ENCODE data around the gene SPNS2. TPM values are rescaled to one million over a fixed set of nuclear protein-coding genes. Genes with fewer than 3 reads are reported as not detected.

The SPNS2 gene
- total RNA-seq, 5 donors from 2014 or later (not counting 1 experiment from before 2014, with no cell fraction given) = 0.30 to 0.75 (median 0.53) TPM

GRCh38 chr17:4543557-4544026 lies 44.9 kb downstream of the SPNS2 start:
- H3K4me3 ChIP-seq (ENCODE audit: control insufficient read depth in 1 of 2, extremely low read depth in 1 of 2, low read length in 1 of 2) = no peak overlapping the region
- Mint-ChIP-seq H3K9me3 (no peaks in the 10 kb centered on the region), H3K27me3 (no peaks in the 10 kb centered on the region), H3K4me1 (no peaks in the 10 kb centered on the region), H3K4me3 (no peak overlapping the region), H3K36me3 (peaks cover 22% of the 10 kb centered on the region), H3K27ac (no peak overlapping the region)
- H3K27me3 ChIP-seq (replicated peaks in 1 of 2; ENCODE audit: control insufficient read depth in 2 of 2, extremely low read depth in 1 of 2, insufficient read depth in 2 of 2, low read length in 1 of 2) = no peaks in the 10 kb centered on the region
- H3K27ac ChIP-seq (ENCODE audit: low read length) = no peak overlapping the region
- POLR2A ChIA-PET = no interaction called here
- H3K4me1 ChIP-seq (ENCODE audit: control insufficient read depth in 1 of 2, extremely low read depth in 1 of 2, insufficient read depth in 2 of 2, low read length in 2 of 2) = no peaks in the 10 kb centered on the region
- DNase-seq = no peak
- no peak for ATAC-seq (replicated peaks in 1 of 4)
- peaks cover 44 to 89% of the 10 kb centered on the region in 2 donors for H3K36me3 ChIP-seq (ENCODE audit: control insufficient read depth in 2 of 2, extremely low read depth in 1 of 2, insufficient read depth in 1 of 2, low read length in 1 of 2)
- CTCF ChIA-PET = no interaction called here
- H3K9me3 ChIP-seq = no peaks in the 10 kb centered on the region
- WGBS (ENCODE audit: insufficient coverage) = 87% methylated on average over 17 of the region's 19 CpGs

- no peaks in the 10 kb centered on the region for H3K4me1 Mint-ChIP-seq
- no peak overlapping the region for H3K4me3 Mint-ChIP-seq
- H3K27me3 Mint-ChIP-seq = no peaks in the 10 kb centered on the region
- H3K36me3 Mint-ChIP-seq = peaks cover 22% of the 10 kb centered on the region
- Histone ChIP-seq H3K36me3 (ENCODE audit: control insufficient read depth in 2 of 2, extremely low read depth in 1 of 2, insufficient read depth in 1 of 2, low read length in 1 of 2) (peaks cover 42 to 89% of the 10 kb centered on the region in 2 donors), H3K4me1 (ENCODE audit: control insufficient read depth in 1 of 2, extremely low read depth in 1 of 2, insufficient read depth in 2 of 2, low read length in 2 of 2) (no peaks in the 10 kb centered on the region), H3K4me3 (ENCODE audit: control insufficient read depth in 1 of 2, extremely low read depth in 1 of 2, low read length in 1 of 2) (no peak overlapping the region), H3K27me3 (replicated peaks in 1 of 2; ENCODE audit: control insufficient read depth in 2 of 2, extremely low read depth in 1 of 2, insufficient read depth in 2 of 2, low read length in 1 of 2) (no peaks in the 10 kb centered on the region), H3K27ac (ENCODE audit: low read length) (no peak overlapping the region), H3K9me3 (no peaks in the 10 kb centered on the region)
- ChIA-PET CTCF (interaction anchor here in 1 of 2 donors (0.6 kb wide), 1 partner anchor 70 kb away, joined by 4 read pairs; no protein-coding TSS in a partner anchor), POLR2A (no interaction called here)
- DNase-seq = no peak
- 95% methylated on average over 30 of the region's 37 CpGs for WGBS (ENCODE audit: insufficient coverage)
- ATAC-seq (replicated peaks in 1 of 4) = no peak
- H3K9me3 Mint-ChIP-seq = no peaks in the 10 kb centered on the region
- H3K27ac Mint-ChIP-seq = no peak overlapping the region
These were observed 45.7 kb downstream of the SPNS2 start for GRCh38 chr17:4544135-4544950.

- Mint-ChIP-seq H3K27ac (no peak overlapping the region), H3K4me1 (no peaks in the 10 kb centered on the region), H3K36me3 (peaks cover 20% of the 10 kb centered on the region), H3K9me3 (no peaks in the 10 kb centered on the region), H3K27me3 (no peaks in the 10 kb centered on the region), H3K4me3 (no peak overlapping the region)
- Histone ChIP-seq H3K9me3 (no peaks in the 10 kb centered on the region), H3K4me1 (ENCODE audit: control insufficient read depth in 1 of 2, extremely low read depth in 1 of 2, insufficient read depth in 2 of 2, low read length in 2 of 2) (no peaks in the 10 kb centered on the region), H3K27me3 (replicated peaks in 1 of 2; ENCODE audit: control insufficient read depth in 2 of 2, extremely low read depth in 1 of 2, insufficient read depth in 2 of 2, low read length in 1 of 2) (no peaks in the 10 kb centered on the region), H3K27ac (ENCODE audit: low read length) (no peak overlapping the region), H3K36me3 (ENCODE audit: control insufficient read depth in 2 of 2, extremely low read depth in 1 of 2, insufficient read depth in 1 of 2, low read length in 1 of 2) (peaks cover 38 to 92% of the 10 kb centered on the region in 2 donors), H3K4me3 (ENCODE audit: control insufficient read depth in 1 of 2, extremely low read depth in 1 of 2, low read length in 1 of 2) (no peak overlapping the region)
- CTCF ChIA-PET = no interaction called here
- 98% methylated on average over 6 of the region's 18 CpGs for WGBS (ENCODE audit: insufficient coverage)
- POLR2A ChIA-PET = no interaction called here
- no peak for ATAC-seq (replicated peaks in 1 of 4)
- DNase-seq = no peak
These were observed 46.2 kb downstream of the SPNS2 start for GRCh38 chr17:4544951-4545216.

- WGBS (ENCODE audit: insufficient coverage) = 95% methylated on average over 15 of the region's 32 CpGs
- CTCF ChIA-PET = no interaction called here
- DNase-seq (no peak), ATAC-seq (replicated peaks in 1 of 4) (no peak)
- no peaks in the 10 kb centered on the region for H3K9me3 Mint-ChIP-seq
- H3K27me3 Mint-ChIP-seq = no peaks in the 10 kb centered on the region
- Histone ChIP-seq H3K4me3 (ENCODE audit: control insufficient read depth in 1 of 2, extremely low read depth in 1 of 2, low read length in 1 of 2) (no peak overlapping the region), H3K36me3 (ENCODE audit: control insufficient read depth in 2 of 2, extremely low read depth in 1 of 2, insufficient read depth in 1 of 2, low read length in 1 of 2) (peaks cover 39 to 92% of the 10 kb centered on the region in 2 donors), H3K4me1 (ENCODE audit: control insufficient read depth in 1 of 2, extremely low read depth in 1 of 2, insufficient read depth in 2 of 2, low read length in 2 of 2) (no peaks in the 10 kb centered on the region), H3K27me3 (replicated peaks in 1 of 2; ENCODE audit: control insufficient read depth in 2 of 2, extremely low read depth in 1 of 2, insufficient read depth in 2 of 2, low read length in 1 of 2) (no peaks in the 10 kb centered on the region), H3K9me3 (no peaks in the 10 kb centered on the region), H3K27ac (ENCODE audit: low read length) (no peak overlapping the region)
- POLR2A ChIA-PET = no interaction called here
- H3K4me1 Mint-ChIP-seq = no peaks in the 10 kb centered on the region
- H3K4me3 Mint-ChIP-seq = no peak overlapping the region
- H3K36me3 Mint-ChIP-seq = peaks cover 25% of the 10 kb centered on the region
- no peak overlapping the region for H3K27ac Mint-ChIP-seq
These were observed 46.7 kb downstream of the SPNS2 start for GRCh38 chr17:4545217-4545951.

- Mint-ChIP-seq H3K36me3 (peaks cover 28% of the 10 kb centered on the region), H3K9me3 (no peaks in the 10 kb centered on the region), H3K27me3 (no peaks in the 10 kb centered on the region), H3K27ac (no peak overlapping the region), H3K4me3 (no peak overlapping the region), H3K4me1 (no peaks in the 10 kb centered on the region)
- H3K4me3 ChIP-seq (ENCODE audit: control insufficient read depth in 1 of 2, extremely low read depth in 1 of 2, low read length in 1 of 2) = no peak overlapping the region
- no peaks in the 10 kb centered on the region for H3K9me3 ChIP-seq
- no peaks in the 10 kb centered on the region for H3K4me1 ChIP-seq (ENCODE audit: control insufficient read depth in 1 of 2, extremely low read depth in 1 of 2, insufficient read depth in 2 of 2, low read length in 2 of 2)
- CTCF ChIA-PET = no interaction called here
- DNase-seq (no peak), ATAC-seq (replicated peaks in 1 of 4) (no peak)
- 96% methylated on average over 13 of the region's 17 CpGs for WGBS (ENCODE audit: insufficient coverage)
- peaks cover 40 to 93% of the 10 kb centered on the region in 2 donors for H3K36me3 ChIP-seq (ENCODE audit: control insufficient read depth in 2 of 2, extremely low read depth in 1 of 2, insufficient read depth in 1 of 2, low read length in 1 of 2)
- no peaks in the 10 kb centered on the region for H3K27me3 ChIP-seq (replicated peaks in 1 of 2; ENCODE audit: control insufficient read depth in 2 of 2, extremely low read depth in 1 of 2, insufficient read depth in 2 of 2, low read length in 1 of 2)
- POLR2A ChIA-PET = no interaction called here
- no peak overlapping the region for H3K27ac ChIP-seq (ENCODE audit: low read length)
These were observed 48.6 kb downstream of the SPNS2 start for GRCh38 chr17:4547118-4547906.

- Mint-ChIP-seq H3K4me1 (no peaks in the 10 kb centered on the region), H3K36me3 (peaks cover 26% of the 10 kb centered on the region), H3K27ac (no peak overlapping the region), H3K27me3 (no peaks in the 10 kb centered on the region), H3K4me3 (no peak overlapping the region), H3K9me3 (no peaks in the 10 kb centered on the region)
- Histone ChIP-seq H3K27me3 (replicated peaks in 1 of 2; ENCODE audit: control insufficient read depth in 2 of 2, extremely low read depth in 1 of 2, insufficient read depth in 2 of 2, low read length in 1 of 2) (no peaks in the 10 kb centered on the region), H3K4me1 (ENCODE audit: control insufficient read depth in 1 of 2, extremely low read depth in 1 of 2, insufficient read depth in 2 of 2, low read length in 2 of 2) (no peaks in the 10 kb centered on the region), H3K36me3 (ENCODE audit: control insufficient read depth in 2 of 2, extremely low read depth in 1 of 2, insufficient read depth in 1 of 2, low read length in 1 of 2) (peaks cover 39 to 91% of the 10 kb centered on the region in 2 donors), H3K9me3 (no peaks in the 10 kb centered on the region), H3K4me3 (ENCODE audit: control insufficient read depth in 1 of 2, extremely low read depth in 1 of 2, low read length in 1 of 2) (no peak overlapping the region), H3K27ac (ENCODE audit: low read length) (no peak overlapping the region)
- ATAC-seq (replicated peaks in 1 of 4) = no peak
- 96% methylated on average over 16 of the region's 18 CpGs for WGBS (ENCODE audit: insufficient coverage)
- POLR2A ChIA-PET = no interaction called here
- CTCF ChIA-PET = no interaction called here
- DNase-seq = no peak
These were observed 49.4 kb downstream of the SPNS2 start for GRCh38 chr17:4548061-4548461.
